ENCODE measurements around the gene NFXL1.
A peak's percentile ranks its signal among the peaks of the same experiment; 100 is the strongest.

Gene NFXL1

DNA sequence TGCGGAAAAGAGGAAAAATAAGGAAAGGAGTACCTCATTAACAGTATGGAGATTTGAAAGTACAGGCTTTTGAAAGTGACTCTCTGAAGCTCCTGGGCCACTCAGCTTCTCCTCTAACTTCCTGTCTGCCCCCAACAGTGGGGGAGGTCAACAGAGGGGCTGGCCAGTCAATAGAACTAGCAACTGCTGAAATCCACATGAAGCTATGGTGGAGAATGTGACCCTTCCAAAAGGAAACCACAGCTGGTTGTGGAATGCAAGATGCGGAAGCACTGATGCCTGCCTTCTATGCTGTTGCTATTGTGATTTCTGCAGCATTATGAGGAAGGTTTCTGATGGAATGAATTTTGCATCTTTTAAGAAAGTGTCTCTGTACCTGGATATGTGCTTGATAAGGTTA is 78.9 kb downstream of the NFXL1 start:
- peaks cover 33% of the 10 kb centered on the region for H3K4me1 ChIP-seq (ENCODE audit: control insufficient read depth, insufficient read depth, low read length, unreplicated experiment)
- no peak overlapping the region for H3K27ac ChIP-seq (ENCODE audit: low read depth, low read length)
- no peak overlapping the region for H2AFZ ChIP-seq (ENCODE audit: low read length, unreplicated experiment)
- H3K36me3 ChIP-seq (ENCODE audit: insufficient read depth, low read length) = no peaks in the 10 kb centered on the region
- H3K79me2 ChIP-seq (ENCODE audit: control insufficient read depth, insufficient read depth, low read length, unreplicated experiment) = no peaks in the 10 kb centered on the region
- H3K4me3 ChIP-seq (ENCODE audit: low read depth, low read length) = no peak overlapping the region; the same call in 1 of the 2 replicates
- H3K27me3 ChIP-seq (ENCODE audit: insufficient read depth, low read length) = no peaks in the 10 kb centered on the region

DNA sequence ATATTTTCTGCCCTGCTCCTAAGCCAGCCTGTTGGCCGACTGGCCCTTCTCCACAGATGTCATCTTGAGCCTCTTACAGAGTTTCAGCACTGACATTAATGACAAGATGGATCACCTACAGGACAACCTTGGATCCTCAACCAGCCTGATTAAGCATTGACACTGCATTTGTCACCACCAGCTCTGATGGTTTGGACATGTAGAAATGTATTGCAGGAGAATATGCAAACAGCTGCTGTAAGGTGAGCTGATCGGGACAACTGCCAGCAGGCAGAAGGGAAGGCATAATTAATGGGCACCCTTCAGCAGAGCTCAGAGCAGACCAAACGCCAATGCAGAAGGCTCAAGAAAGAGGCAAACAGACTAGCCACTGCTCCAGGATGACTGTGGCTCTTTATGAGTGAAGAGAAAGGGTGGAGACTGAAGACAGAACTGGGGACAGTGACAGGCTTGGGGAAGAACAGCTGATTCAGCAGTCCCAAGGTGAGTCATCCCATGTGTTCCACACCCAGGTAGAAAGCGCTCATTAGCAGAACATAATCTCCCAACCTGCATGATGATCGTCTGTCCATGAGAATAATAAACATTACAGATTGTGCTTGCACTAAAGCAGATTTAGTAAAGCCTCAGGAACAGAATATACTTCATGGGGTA is 83.2 kb downstream of the NFXL1 start:
- H2AFZ ChIP-seq (ENCODE audit: low read length, unreplicated experiment) = no peak overlapping the region
- peaks cover 7% of the 10 kb centered on the region for H3K4me1 ChIP-seq (ENCODE audit: control insufficient read depth, insufficient read depth, low read length, unreplicated experiment)
- no peak overlapping the region for H3K4me3 ChIP-seq (ENCODE audit: low read depth, low read length)
- H3K79me2 ChIP-seq (ENCODE audit: control insufficient read depth, insufficient read depth, low read length, unreplicated experiment) = no peaks in the 10 kb centered on the region
- H3K36me3 ChIP-seq (ENCODE audit: insufficient read depth, low read length) = no peaks in the 10 kb centered on the region
- H3K27ac ChIP-seq (ENCODE audit: low read depth, low read length) = no peak overlapping the region
- no peaks in the 10 kb centered on the region for H3K27me3 ChIP-seq (ENCODE audit: insufficient read depth, low read length)

- H3K36me3 ChIP-seq (ENCODE audit: insufficient read depth, low read length) = no peaks in the 10 kb centered on the region
- H3K4me3 ChIP-seq (ENCODE audit: low read depth, low read length) = no peak overlapping the region
- H3K4me1 ChIP-seq (ENCODE audit: control insufficient read depth, insufficient read depth, low read length, unreplicated experiment) = no peaks in the 10 kb centered on the region
- H2AFZ ChIP-seq (ENCODE audit: low read length, unreplicated experiment) = no peak overlapping the region
- H3K79me2 ChIP-seq (ENCODE audit: control insufficient read depth, insufficient read depth, low read length, unreplicated experiment) = no peaks in the 10 kb centered on the region
- no peaks in the 10 kb centered on the region for H3K27me3 ChIP-seq (ENCODE audit: insufficient read depth, low read length)
- no peak overlapping the region for H3K27ac ChIP-seq (ENCODE audit: low read depth, low read length)
Observed at GRCh38 chr4:47830265-47831025, 83.9 kb downstream of the NFXL1 start.

DNA sequence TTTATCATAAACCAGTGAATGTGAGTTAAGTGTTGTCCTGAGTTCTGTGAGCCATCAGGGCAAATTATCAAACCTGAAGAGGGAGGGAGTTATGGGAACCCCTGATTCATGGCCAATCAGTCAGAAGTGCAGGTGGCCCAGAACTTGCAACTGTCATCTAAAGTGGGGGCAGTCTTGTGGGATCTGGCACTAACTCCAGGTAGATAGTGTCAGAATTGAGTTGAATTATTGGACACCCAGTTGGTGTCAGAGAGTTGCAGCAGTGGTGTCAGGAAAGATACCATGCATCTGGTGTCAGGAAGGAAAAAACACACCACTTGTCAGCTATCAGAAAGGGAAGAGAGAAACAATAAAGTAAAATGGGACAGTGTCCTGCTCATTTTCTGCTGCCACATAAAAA is 84.9 kb downstream of the NFXL1 start:
- Histone ChIP-seq H3K4me1 (ENCODE audit: control insufficient read depth, insufficient read depth, low read length, unreplicated experiment) (no peaks in the 10 kb centered on the region), H3K36me3 (ENCODE audit: insufficient read depth, low read length) (no peaks in the 10 kb centered on the region), H2AFZ (ENCODE audit: low read length, unreplicated experiment) (no peak overlapping the region), H3K79me2 (ENCODE audit: control insufficient read depth, insufficient read depth, low read length, unreplicated experiment) (no peaks in the 10 kb centered on the region), H3K27ac (ENCODE audit: low read depth, low read length) (no peak overlapping the region), H3K27me3 (ENCODE audit: insufficient read depth, low read length) (no peaks in the 10 kb centered on the region), H3K4me3 (ENCODE audit: low read depth, low read length) (no peak overlapping the region)

DNA sequence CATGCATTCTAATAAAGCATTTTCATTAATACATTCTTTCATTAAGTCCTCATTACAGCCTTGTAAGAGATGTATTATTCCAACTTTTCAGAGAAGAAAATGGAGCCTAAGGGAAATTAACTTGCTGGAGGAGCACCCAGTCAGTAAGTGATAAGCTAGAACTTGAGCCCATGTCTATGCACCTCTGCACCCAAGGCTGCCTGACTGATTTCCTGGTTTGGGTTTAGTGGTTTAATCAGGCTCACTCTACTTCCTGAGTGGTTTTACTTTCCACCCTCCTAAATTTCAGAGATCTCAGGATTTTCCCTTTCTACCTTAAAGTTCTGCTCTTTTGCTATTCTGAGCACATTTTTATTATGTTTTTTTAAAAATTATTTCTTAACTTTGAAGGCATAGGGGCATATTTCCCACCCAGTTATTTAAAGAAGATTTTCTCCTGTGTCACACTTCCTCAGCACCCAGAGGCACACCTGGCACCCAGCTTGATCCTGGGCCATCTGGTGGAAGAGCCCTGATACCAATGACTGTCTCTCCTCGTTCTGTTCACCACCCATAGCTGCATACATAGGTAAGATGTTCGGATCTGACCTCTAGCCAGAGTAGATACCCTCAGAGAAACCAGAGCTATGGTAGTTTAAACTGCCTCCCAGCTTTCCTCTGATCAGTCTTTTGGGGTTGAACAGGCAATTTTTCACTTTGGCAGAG is 86.9 kb downstream of the NFXL1 start:
- H3K4me1 ChIP-seq (ENCODE audit: control insufficient read depth, insufficient read depth, low read length, unreplicated experiment) = no peaks in the 10 kb centered on the region
- no peak overlapping the region for H3K27ac ChIP-seq (ENCODE audit: low read depth, low read length)
- H2AFZ ChIP-seq (ENCODE audit: low read length, unreplicated experiment) = no peak overlapping the region
- H3K4me3 ChIP-seq (ENCODE audit: low read depth, low read length) = no peak overlapping the region
- no peaks in the 10 kb centered on the region for H3K36me3 ChIP-seq (ENCODE audit: insufficient read depth, low read length)
- H3K79me2 ChIP-seq (ENCODE audit: control insufficient read depth, insufficient read depth, low read length, unreplicated experiment) = no peaks in the 10 kb centered on the region
- no peaks in the 10 kb centered on the region for H3K27me3 ChIP-seq (ENCODE audit: insufficient read depth, low read length)

GRCh38 chr4:47824840-47825239 is 89.5 kb downstream of the NFXL1 start:
- Histone ChIP-seq H3K27ac (ENCODE audit: low read depth, low read length) (no peak overlapping the region), H3K79me2 (ENCODE audit: control insufficient read depth, insufficient read depth, low read length, unreplicated experiment) (no peaks in the 10 kb centered on the region), H3K4me1 (ENCODE audit: control insufficient read depth, insufficient read depth, low read length, unreplicated experiment) (peaks cover 1% of the 10 kb centered on the region), H3K4me3 (ENCODE audit: low read depth, low read length) (no peak overlapping the region), H3K36me3 (ENCODE audit: insufficient read depth, low read length) (no peaks in the 10 kb centered on the region), H2AFZ (ENCODE audit: low read length, unreplicated experiment) (no peak overlapping the region), H3K27me3 (ENCODE audit: insufficient read depth, low read length) (no peaks in the 10 kb centered on the region)

DNA sequence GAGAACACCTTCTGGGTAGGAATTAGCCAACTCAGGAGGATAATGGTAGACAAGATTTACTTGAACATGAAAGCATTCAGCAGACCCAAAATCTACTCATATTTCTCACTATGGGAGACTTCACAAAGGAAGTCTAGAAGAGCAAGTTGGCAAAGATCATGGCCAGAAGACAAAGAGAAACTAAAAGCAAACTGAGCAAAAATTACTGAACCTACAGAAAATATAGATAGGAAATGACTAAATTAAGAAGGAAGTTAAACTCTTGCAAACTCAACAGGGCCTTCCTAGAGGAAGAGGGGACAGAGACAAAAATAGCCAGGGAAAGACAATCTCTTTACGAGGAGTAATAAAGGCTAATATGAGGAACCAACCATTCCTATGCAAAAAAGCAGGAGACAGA is 95.2 kb downstream of the NFXL1 start:
- Histone ChIP-seq H2AFZ (ENCODE audit: low read length, unreplicated experiment) (peak overlapping the region; percentile 94), H3K27me3 (ENCODE audit: insufficient read depth, low read length) (peaks cover 3% of the 10 kb centered on the region; the same call in 1 of the 2 replicates), H3K4me1 (ENCODE audit: control insufficient read depth, insufficient read depth, low read length, unreplicated experiment) (peaks cover 5% of the 10 kb centered on the region), H3K27ac (ENCODE audit: low read depth, low read length) (no peak overlapping the region), H3K4me3 (ENCODE audit: low read depth, low read length) (no peak overlapping the region), H3K36me3 (ENCODE audit: insufficient read depth, low read length) (no peaks in the 10 kb centered on the region), H3K79me2 (ENCODE audit: control insufficient read depth, insufficient read depth, low read length, unreplicated experiment) (no peaks in the 10 kb centered on the region)

DNA sequence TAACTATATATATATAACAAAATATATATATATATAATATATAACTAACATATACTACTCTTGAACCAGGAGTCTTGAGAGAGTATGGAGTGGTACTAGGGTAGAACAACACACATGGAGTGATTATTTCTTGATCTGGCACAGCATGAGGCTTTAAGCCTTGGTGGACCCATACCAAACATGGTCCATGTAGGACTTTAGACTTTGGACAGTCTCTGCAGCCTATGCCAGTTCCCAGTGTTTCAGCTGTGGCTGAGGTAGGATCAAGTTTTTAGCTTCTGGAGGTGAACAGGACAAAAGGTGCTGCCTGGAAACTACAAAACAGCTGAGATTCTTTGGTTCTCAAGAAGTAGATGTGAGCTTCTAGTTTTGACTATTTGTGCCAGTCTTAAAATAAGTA is 97.1 kb downstream of the NFXL1 start:
- Histone ChIP-seq H3K4me1 (ENCODE audit: control insufficient read depth, insufficient read depth, low read length, unreplicated experiment) (peaks cover 5% of the 10 kb centered on the region), H2AFZ (ENCODE audit: low read length, unreplicated experiment) (no peak overlapping the region), H3K36me3 (ENCODE audit: insufficient read depth, low read length) (no peaks in the 10 kb centered on the region), H3K79me2 (ENCODE audit: control insufficient read depth, insufficient read depth, low read length, unreplicated experiment) (no peaks in the 10 kb centered on the region), H3K27ac (ENCODE audit: low read depth, low read length) (no peak overlapping the region), H3K4me3 (ENCODE audit: low read depth, low read length) (no peak overlapping the region), H3K27me3 (ENCODE audit: insufficient read depth, low read length) (peaks cover 3% of the 10 kb centered on the region; the same call in 1 of the 2 replicates)

DNA sequence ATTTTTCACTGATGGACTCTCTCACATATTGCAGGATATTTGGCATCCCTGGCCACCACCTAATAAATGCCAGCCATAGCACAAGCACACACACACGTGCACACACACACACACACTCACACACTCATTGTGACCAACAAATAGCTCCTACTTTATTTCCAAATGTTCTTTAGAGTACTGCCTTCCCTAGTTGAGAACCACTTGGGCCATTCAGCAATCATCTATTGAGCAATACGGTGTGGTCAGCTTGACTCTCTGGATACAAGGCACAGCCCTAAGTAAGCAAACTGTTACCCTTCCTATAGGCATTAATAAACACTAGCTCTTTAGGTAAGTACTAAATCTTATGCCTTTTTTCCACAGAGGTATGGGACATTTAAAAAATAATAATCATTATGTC is 97.6 kb downstream of the NFXL1 start:
- Histone ChIP-seq H3K27me3 (ENCODE audit: insufficient read depth, low read length) (peaks cover 3% of the 10 kb centered on the region; the same call in 1 of the 2 replicates), H2AFZ (ENCODE audit: low read length, unreplicated experiment) (no peak overlapping the region), H3K36me3 (ENCODE audit: insufficient read depth, low read length) (no peaks in the 10 kb centered on the region), H3K4me1 (ENCODE audit: control insufficient read depth, insufficient read depth, low read length, unreplicated experiment) (peaks cover 5% of the 10 kb centered on the region), H3K4me3 (ENCODE audit: low read depth, low read length) (no peak overlapping the region), H3K79me2 (ENCODE audit: control insufficient read depth, insufficient read depth, low read length, unreplicated experiment) (no peaks in the 10 kb centered on the region), H3K27ac (ENCODE audit: low read depth, low read length) (no peak overlapping the region)

GRCh38 chr4:47814618-47815295 is 99.6 kb downstream of the NFXL1 start:
- H3K27ac ChIP-seq (ENCODE audit: low read depth, low read length) = no peak overlapping the region
- H3K4me1 ChIP-seq (ENCODE audit: control insufficient read depth, insufficient read depth, low read length, unreplicated experiment) = peaks cover 3% of the 10 kb centered on the region
- peak overlapping the region; percentile 26 for H2AFZ ChIP-seq (ENCODE audit: low read length, unreplicated experiment)
- peaks cover 3% of the 10 kb centered on the region; the same call in 1 of the 2 replicates for H3K27me3 ChIP-seq (ENCODE audit: insufficient read depth, low read length)
- H3K36me3 ChIP-seq (ENCODE audit: insufficient read depth, low read length) = no peaks in the 10 kb centered on the region
- peak overlapping the region; percentile 43 for H3K4me3 ChIP-seq (ENCODE audit: low read depth, low read length)
- no peaks in the 10 kb centered on the region for H3K79me2 ChIP-seq (ENCODE audit: control insufficient read depth, insufficient read depth, low read length, unreplicated experiment)

Measured in ACC112 (cell line).